Kidney glomerular epithelial cell (primary cell): ENCODE data around the gene PCDHA1.
A peak's percentile ranks its signal among the peaks of the same experiment; 100 is the strongest.
"Not testable (repeated sequence)": the region's sequence is repeated elsewhere in the genome, so short reads cannot be mapped to it uniquely, and the experiment has no call there.

Source experiments
- DNase-seq: peaks from one replicate; lab custom pipeline; 2025; lab: John Stamatoyannopoulos, UW

Gene PCDHA1

DNA sequence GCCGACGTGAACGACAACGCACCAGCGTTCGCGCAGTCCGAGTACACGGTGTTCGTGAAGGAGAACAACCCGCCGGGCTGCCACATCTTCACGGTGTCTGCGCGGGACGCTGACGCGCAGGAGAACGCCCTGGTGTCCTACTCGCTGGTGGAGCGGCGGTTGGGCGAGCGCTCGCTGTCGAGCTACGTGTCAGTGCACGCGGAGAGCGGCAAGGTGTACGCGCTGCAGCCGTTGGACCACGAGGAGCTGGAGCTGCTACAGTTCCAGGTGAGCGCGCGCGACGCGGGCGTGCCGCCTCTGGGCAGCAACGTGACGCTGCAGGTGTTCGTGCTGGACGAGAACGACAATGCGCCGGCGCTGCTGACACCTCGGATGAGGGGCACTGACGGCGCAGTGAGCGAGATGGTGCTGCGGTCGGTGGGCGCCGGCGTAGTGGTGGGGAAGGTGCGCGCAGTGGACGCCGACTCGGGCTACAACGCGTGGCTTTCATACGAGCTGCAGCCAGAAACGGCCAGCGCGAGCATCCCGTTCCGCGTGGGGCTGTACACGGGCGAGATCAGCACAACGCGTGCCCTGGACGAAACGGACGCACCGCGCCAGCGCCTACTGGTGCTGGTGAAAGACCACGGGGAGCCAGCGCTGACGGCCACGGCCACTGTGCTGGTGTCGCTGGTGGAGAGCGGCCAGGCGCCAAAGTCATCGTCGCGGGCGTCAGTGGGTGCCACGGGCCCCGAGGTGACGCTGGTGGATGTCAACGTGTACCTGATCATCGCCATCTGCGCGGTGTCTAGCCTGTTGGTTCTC, 64.1 kb downstream of the PCDHA1 start:
- not testable (repeated sequence) for DNase-seq

- DNase-seq: peak; percentile 28
Measured at GRCh38 chr5:140855772-140856674, 70.1 kb downstream of the PCDHA1 start, which contains the start of gene PCDHA10. PCDHA10 (plus strand) TSS chr5:140855897; CDS start chr5:140856049, 152 bp downstream.

DNA sequence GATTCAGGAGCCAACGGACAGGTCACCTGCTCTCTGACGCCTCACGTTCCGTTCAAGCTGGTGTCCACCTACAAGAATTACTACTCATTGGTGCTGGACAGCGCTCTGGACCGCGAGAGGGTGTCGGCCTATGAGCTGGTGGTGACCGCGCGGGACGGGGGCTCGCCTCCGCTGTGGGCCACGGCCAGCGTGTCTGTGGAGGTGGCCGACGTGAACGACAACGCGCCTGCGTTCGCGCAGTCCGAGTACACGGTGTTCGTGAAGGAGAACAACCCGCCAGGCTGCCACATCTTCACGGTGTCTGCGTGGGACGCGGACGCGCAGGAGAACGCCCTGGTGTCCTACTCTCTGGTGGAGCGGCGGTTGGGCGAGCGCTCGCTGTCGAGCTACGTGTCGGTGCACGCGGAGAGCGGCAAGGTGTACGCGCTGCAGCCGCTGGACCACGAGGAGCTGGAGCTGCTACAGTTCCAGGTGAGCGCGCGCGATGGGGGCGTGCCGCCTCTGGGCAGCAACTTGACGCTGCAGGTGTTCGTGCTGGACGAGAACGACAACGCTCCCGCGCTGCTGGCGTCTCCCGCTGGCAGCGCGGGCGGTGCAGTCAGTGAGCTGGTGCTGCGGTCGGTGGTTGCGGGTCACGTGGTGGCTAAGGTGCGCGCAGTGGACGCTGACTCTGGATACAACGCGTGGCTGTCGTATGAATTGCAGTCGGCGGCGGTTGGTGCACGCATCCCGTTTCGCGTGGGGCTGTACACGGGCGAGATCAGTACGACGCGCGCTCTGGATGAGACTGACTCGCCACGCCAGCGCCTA, 71.4 kb downstream of the PCDHA1 start:
- DNase-seq: no peak

- DNase-seq: no peak
Measured at GRCh38 chr5:140857987-140858240, 72.0 kb downstream of the PCDHA1 start.

GRCh38 chr5:140862441-140863295, 76.7 kb downstream of the PCDHA1 start:
- no peak for DNase-seq

- peak; percentile 18 for DNase-seq
Measured at GRCh38 chr5:140868721-140869554, 83.0 kb downstream of the PCDHA1 start, which contains the start of gene PCDHA11. PCDHA11 (plus strand) TSS chr5:140868957; CDS start chr5:140869104, 147 bp downstream.

DNA sequence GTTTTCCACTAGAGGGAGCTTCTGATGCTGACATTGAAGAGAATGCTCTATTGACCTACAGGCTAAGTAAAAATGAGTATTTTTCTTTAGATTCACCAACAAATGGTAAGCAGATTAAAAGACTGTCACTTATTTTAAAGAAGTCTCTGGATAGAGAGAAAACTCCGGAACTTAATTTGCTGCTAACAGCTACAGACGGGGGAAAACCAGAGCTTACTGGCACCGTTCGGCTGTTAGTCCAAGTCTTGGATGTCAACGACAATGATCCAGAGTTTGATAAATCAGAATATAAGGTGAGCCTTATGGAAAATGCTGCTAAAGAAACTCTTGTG, 83.6 kb downstream of the PCDHA1 start:
- peak; percentile 19 for DNase-seq

DNA sequence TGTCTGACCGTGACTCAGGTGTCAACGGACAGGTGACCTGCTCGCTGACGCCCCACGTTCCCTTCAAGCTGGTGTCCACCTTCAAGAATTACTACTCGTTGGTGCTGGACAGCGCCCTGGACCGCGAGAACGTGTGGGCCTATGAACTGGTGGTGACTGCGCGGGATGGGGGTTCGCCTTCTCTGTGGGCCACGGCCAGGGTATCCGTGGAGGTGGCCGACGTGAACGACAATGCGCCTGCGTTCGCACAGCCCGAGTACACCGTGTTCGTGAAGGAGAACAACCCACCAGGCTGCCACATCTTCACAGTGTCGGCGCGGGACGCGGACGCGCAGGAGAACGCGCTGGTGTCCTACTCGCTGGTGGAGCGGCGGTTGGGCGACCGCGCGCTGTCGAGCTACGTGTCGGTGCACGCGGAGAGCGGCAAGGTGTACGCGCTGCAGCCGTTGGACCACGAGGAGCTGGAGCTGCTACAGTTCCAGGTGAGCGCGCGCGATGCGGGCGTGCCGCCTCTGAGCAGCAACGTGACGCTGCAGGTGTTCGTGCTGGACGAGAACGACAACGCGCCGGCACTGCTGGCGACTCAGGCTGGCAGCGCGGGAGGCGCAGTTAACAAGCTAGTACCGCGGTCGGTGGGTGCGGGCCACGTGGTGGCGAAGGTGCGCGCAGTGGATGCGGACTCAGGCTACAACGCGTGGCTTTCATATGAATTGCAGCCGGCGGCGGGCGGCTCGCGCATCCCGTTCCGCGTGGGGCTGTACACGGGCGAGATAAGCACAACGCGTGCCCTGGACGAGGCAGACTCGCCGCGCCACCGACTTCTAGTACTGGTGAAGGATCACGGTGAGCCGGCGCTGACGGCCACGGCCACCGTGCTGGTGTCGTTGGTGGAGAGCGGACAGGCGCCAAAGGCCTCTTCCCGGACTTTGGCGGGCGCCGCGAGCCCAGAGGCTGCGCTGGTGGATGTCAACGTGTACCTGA, 84.6 kb downstream of the PCDHA1 start:
- DNase-seq: no peak

GRCh38 chr5:140875085-140876065, 89.4 kb downstream of the PCDHA1 start, which contains the start of gene PCDHA12:
PCDHA12 (plus strand) TSS chr5:140875308; CDS start chr5:140875473, 165 bp downstream.
- peak; percentile 53 for DNase-seq

- not testable (repeated sequence) for DNase-seq
Measured at GRCh38 chr5:140876541-140877261, 90.8 kb downstream of the PCDHA1 start.

DNA sequence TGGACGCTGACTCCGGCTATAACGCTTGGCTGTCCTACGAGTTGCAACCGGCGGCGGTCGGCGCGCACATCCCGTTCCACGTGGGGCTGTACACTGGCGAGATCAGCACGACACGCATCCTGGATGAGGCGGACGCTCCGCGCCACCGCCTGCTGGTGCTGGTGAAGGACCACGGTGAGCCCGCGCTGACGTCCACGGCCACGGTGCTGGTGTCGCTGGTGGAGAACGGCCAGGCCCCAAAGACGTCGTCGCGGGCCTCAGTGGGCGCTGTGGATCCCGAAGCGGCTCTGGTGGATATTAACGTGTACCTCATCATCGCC, 91.3 kb downstream of the PCDHA1 start:
- DNase-seq: no peak

DNA sequence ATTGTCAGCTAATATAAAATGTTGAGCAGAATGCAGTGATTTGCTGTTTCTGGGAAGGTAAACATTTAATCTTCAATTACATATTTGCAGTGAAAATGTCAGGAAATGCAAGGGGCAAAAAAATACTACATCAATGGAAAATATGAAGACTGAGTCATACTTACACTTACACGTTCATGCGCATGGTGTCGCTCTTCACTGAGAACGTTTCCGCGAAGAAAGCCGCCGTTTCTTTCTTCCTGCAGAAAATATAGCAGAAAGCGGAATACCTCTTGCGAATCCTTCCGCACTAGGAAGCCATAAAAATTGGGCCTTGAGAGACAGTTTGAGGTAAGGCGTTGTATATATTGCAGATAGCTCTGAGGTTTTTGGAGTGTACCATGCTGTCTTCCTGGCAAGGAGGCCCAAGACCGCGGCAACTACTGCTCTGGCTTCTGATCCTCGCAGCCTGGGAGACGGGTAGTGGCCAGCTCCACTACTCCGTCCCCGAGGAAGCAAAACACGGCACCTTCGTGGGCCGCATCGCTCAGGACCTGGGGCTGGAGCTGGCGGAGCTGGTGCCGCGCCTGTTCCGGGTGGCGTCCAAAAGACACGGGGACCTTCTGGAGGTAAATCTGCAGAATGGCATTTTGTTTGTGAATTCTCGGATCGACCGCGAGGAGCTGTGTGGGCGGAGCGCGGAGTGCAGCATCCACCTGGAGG, 96.1 kb downstream of the PCDHA1 start, which contains the start of gene PCDHA13:
Gene PCDHA13, plus strand, starts transcription at position 236 of the 702 bp plus-strand sequence. Its CDS starts 145 bp downstream, at position 381.
- no peak for DNase-seq

GRCh38 chr5:140882591-140882899, 96.6 kb downstream of the PCDHA1 start:
- DNase-seq: no peak

DNA sequence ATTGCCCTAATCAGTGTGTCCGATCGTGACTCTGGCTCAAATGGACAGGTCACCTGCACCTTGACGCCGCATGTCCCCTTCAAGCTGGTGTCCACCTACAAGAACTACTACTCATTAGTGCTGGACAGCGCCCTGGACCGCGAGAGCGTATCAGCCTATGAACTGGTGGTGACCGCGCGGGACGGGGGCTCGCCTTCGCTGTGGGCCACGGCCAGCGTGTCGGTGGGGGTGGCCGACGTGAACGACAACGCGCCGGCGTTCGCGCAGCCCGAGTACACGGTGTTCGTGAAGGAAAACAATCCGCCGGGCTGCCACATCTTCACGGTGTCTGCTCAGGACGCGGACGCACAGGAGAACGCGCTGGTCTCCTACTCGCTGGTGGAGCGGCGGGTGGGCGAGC, 97.4 kb downstream of the PCDHA1 start:
- DNase-seq: no peak

- DNase-seq: no peak
Measured at GRCh38 chr5:140883927-140884697, 98.2 kb downstream of the PCDHA1 start.

DNA sequence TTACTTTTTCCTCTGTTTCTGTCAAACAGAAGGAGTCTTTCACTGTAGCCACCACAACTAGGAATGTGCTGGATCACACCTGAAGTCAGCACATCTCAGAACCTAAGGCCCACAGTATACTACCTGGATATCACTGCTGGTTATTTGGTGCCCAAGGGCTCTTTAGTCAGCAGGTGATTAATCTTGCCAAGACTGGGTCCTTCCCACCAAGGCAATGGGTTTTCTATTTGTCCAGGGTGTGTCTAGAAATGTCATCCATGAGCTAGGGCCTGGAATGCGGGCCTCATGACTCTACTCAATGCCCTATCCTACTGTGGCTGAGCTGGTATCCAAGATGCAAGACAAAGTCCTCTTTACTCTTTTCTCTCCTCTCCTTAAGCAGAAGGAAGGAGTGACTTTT, 130.4 kb downstream of the PCDHA1 start:
- no peak for DNase-seq
